Kidney (tissue), 14 donors: ENCODE data around the gene CLEC2B. TPM values are rescaled to one million over a fixed set of nuclear protein-coding genes. Genes with fewer than 3 reads are reported as not detected.

ENCODE experiments used
- DNase-seq, 5 donors: peaks; one replicate each; pipeline ENCODE4 v3.0.0-alpha.2; 2013 to 2020
- FAIRE-seq: peaks from 2 replicates; lab custom pipeline; 2012; peaks lifted over from hg19 to GRCh38; lab: Jason Lieb, UNC
- H3K27ac ChIP-seq, 2 donors: one replicate each; pipeline ENCODE4 v1.7.0; 2013; ENCODE audit warnings: low read depth in 2 of 2, low read length in 2 of 2, inconsistent platforms in 1 of 2
- H3K27me3 ChIP-seq: one replicate; pipeline ENCODE4 v1.7.1; 2013; ENCODE audit warnings: low read length, inconsistent platforms; ENCODE audit not compliant: control insufficient read depth, insufficient read depth
- H3K36me3 ChIP-seq, 3 donors: one replicate each; pipeline versions ENCODE4 v1.7.0 to v1.7.1; 2013; ENCODE audit warnings: low read length in 3 of 3, control low read depth in 1 of 3, inconsistent platforms in 1 of 3; ENCODE audit not compliant: insufficient read depth in 3 of 3, control insufficient read depth in 2 of 3
- H3K4me1 ChIP-seq, 3 donors: one replicate each; pipeline versions ENCODE4 v1.7.0 to v1.7.1; 2013; ENCODE audit warnings: low read length in 3 of 3, inconsistent platforms in 1 of 3, low read depth in 1 of 3; ENCODE audit not compliant: control insufficient read depth in 2 of 3, insufficient read depth in 2 of 3
- H3K4me3 ChIP-seq, 3 donors: one replicate each; pipeline versions ENCODE4 v1.7.0 to v1.8.1; 2013; ENCODE audit warnings: low read length in 3 of 3, control low read depth in 1 of 3, inconsistent platforms in 1 of 3
- H3K9ac ChIP-seq, 3 donors: one replicate each; pipeline versions ENCODE4 v1.7.0 to v1.7.1; 2013; ENCODE audit warnings: low read length in 3 of 3, control low read depth in 1 of 3, inconsistent platforms in 1 of 3
- H3K9me3 ChIP-seq, 3 donors: one replicate each; pipeline versions ENCODE4 v1.7.0 to v1.7.1; 2013; ENCODE audit warnings: low read length in 3 of 3, control low read depth in 1 of 3, inconsistent platforms in 1 of 3; ENCODE audit not compliant: control insufficient read depth in 2 of 3, insufficient read depth in 1 of 3
- intact Hi-C: fragments of 100-400 bp; cut with DNase I; formaldehyde crosslinking; loops from one replicate; pipeline ENCODE4 v1.11.1; 2022
- polyA plus RNA-seq: library from polyadenylated mRNA; stranded (reverse); fragments of 350-450 nt; fragmentation: Illumina TruSeq; extraction: RNeasy Lipid Tissue Mini Kit (QIAGEN cat#74804); gene quantifications from one replicate; pipeline ENCODE4 v1.2.3, GENCODE V29; 2014; ENCODE audit warnings: low read depth, low replicate concordance; ENCODE audit not compliant: insufficient read depth
- total RNA-seq: library from RNA; stranded (reverse); fragmentation: NEBNext Ultra II Directional; extraction: Animal tissue kit (Norgen Biotek cat#: 25700); gene quantifications from one replicate; pipeline ENCODE4 v1.2.1, GENCODE V29; 2021
- TF ChIP-seq, protein P1 (sequence below): IDR thresholded peaks from 3 replicates; pipeline ENCODE4 v1.5.1; 2012; ENCODE audit warnings: mild to moderate bottlenecking, moderate library complexity, borderline replicate concordance; ENCODE audit not compliant: insufficient read depth; ENCODE audit errors: extremely low read depth
- donor health status: control.
- donor health status: control.
- donor health status: control.
- donor health status: control.
- donor health status: control.
- donor health status: DM: yes; HTN: yes; CAD: no.
- donor health status: Normal renal cell carcinoma (clear cell type).

CLEC2B gene
- total and polyA plus RNA-seq, 2 donors from 2014 or later, result 7.0 to 11.8 TPM

DNA sequence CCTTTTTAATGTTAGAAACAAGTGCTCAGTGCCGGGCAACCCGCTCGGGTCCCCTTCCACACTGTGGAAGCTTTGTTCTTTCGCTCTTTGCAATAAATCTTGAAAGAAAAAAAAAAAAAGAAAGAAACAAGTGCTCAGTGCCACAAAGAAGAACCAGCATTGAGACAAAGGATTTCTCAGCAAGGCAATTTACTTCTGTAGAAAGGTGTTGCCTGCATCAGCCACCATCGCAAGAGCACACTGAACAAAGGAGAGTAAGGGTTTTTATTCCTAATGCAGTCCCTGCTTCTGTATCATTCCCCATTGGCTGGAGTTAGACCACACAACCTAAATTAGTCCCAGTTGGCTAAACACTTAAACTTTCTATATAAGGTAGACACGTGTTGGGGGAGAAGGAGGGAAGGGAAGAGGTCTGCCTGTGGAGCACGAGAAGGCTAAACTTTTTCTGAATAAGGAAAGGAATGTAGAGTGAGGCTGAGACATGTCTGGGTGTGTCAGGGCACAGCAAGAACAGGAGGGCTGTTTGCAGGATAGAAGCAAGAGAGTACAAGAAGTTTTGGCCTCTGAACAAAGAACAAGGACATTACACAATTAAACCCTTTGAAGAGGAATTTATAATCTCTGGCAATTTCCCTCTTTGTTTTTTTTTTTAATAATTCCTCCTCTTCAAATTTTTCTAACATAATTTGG is 33.5 kb upstream of the CLEC2B start:
- Histone ChIP-seq H3K4me3 (no peak overlapping the region), H3K9ac (no peak overlapping the region), H3K27me3 (no peaks in the 10 kb centered on the region), H3K9me3 (peaks cover 0 to 6% (median 0%) of the 10 kb centered on the region in 3 donors), H3K36me3 (no peaks in the 10 kb centered on the region), H3K27ac (no peak overlapping the region), H3K4me1 (no peaks in the 10 kb centered on the region)
- intact Hi-C loops, result no loop called here
- DNase-seq (no peak), FAIRE-seq (no peak)
- TF ChIP-seq, protein P1, sequence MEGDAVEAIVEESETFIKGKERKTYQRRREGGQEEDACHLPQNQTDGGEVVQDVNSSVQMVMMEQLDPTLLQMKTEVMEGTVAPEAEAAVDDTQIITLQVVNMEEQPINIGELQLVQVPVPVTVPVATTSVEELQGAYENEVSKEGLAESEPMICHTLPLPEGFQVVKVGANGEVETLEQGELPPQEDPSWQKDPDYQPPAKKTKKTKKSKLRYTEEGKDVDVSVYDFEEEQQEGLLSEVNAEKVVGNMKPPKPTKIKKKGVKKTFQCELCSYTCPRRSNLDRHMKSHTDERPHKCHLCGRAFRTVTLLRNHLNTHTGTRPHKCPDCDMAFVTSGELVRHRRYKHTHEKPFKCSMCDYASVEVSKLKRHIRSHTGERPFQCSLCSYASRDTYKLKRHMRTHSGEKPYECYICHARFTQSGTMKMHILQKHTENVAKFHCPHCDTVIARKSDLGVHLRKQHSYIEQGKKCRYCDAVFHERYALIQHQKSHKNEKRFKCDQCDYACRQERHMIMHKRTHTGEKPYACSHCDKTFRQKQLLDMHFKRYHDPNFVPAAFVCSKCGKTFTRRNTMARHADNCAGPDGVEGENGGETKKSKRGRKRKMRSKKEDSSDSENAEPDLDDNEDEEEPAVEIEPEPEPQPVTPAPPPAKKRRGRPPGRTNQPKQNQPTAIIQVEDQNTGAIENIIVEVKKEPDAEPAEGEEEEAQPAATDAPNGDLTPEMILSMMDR, result no peak

DNA sequence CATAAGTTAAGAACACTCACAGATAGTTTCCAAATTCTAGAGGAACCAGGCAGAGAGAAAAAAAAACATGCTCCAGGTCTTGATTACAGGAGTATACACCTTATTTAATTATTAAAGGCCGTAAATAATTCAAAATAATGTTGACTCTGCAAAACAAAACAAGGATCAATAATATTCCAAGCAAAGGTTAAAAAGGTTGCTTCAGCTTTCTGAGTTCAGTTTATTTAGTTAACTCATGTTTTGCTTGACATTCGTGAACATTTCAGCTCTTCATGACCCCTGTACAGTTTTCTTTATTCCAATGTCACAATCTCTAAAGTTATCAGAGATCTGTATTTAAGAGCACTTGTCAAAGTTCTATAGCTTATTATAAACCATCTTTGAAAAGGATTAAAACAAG is 31.8 kb upstream of the CLEC2B start:
- TF ChIP-seq, protein P1, result no peak
- H3K9ac ChIP-seq, result no peak overlapping the region
- H3K27me3 ChIP-seq, result no peaks in the 10 kb centered on the region
- H3K27ac ChIP-seq, result no peak overlapping the region
- H3K4me3 ChIP-seq, result no peak overlapping the region
- peaks cover 0 to 6% (median 0%) of the 10 kb centered on the region in 3 donors for H3K9me3 ChIP-seq
- no peak for FAIRE-seq
- DNase-seq, result no peak
- H3K4me1 ChIP-seq, result no peaks in the 10 kb centered on the region
- intact Hi-C loops, result no loop called here
- no peaks in the 10 kb centered on the region for H3K36me3 ChIP-seq

DNA sequence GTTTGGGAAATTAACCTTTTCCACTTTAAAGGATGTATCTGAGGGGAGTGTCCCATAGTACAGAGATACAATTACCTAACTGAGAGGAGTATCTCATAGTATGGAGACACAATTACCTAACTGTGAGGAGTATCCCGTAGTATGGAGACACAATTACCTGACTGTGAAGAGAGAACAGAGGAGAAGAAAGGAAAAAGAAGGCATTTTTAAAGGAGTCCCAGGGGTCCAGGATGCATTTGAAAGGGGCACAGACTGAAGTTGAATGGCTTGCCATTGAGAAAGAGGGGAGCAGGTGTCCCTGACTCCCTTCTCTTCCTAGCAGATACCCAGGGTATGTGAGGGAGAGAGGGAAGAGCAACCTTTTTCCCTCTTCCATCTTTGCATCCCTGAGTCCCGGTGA is 30.1 kb upstream of the CLEC2B start:
- Histone ChIP-seq H3K4me3 (no peak overlapping the region), H3K27me3 (no peaks in the 10 kb centered on the region), H3K36me3 (no peaks in the 10 kb centered on the region), H3K27ac (no peak overlapping the region), H3K9me3 (peaks cover 0 to 6% (median 0%) of the 10 kb centered on the region in 3 donors), H3K4me1 (no peaks in the 10 kb centered on the region), H3K9ac (no peak overlapping the region)
- intact Hi-C loops, result no loop called here
- DNase-seq (no peak), FAIRE-seq (no peak)
- TF ChIP-seq, protein P1, result no peak
